ENCODE data around the gene KLF7. TPM values are rescaled to one million over a fixed set of nuclear protein-coding genes. Genes with fewer than 3 reads are reported as not detected.

The KLF7 gene
- total RNA-seq, 1 donor from 2014 or later, result 35.8 TPM

DNA sequence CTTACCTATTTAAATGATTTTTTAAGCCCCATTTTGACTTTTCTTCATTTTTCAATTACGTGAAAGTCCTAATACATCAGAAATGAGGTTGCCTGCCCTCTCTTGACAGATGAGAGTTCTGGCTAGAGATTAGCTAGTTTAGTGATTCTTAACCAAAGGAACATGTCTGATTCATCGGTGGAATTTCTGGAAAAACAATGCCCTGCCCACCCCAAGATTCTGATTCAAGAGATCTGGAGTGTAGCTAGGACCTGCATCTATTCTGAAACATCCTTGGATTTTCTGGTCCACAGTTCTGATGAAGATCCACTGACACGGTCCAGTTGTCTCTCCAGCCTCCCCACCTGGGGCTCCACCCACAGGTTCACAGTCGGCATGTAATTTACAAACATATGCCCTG is 111.2 kb downstream of the KLF7 start:
- Mint-ChIP-seq H3K36me3 (ENCODE audit: low read depth) (no peaks in the 10 kb centered on the region), H3K4me1 (no peaks in the 10 kb centered on the region), H3K9me3 (peaks cover 3% of the 10 kb centered on the region), H3K27ac (no peak overlapping the region), H3K27me3 (peaks cover 7% of the 10 kb centered on the region), H3K4me3 (no peak overlapping the region)
- CTCF ChIA-PET, result no interaction called here
- intact Hi-C loops (cut with micrococcal nuclease), result no loop called here
- no peak for ATAC-seq (ENCODE audit: low read depth)
- TF ChIP-seq, protein P1, sequence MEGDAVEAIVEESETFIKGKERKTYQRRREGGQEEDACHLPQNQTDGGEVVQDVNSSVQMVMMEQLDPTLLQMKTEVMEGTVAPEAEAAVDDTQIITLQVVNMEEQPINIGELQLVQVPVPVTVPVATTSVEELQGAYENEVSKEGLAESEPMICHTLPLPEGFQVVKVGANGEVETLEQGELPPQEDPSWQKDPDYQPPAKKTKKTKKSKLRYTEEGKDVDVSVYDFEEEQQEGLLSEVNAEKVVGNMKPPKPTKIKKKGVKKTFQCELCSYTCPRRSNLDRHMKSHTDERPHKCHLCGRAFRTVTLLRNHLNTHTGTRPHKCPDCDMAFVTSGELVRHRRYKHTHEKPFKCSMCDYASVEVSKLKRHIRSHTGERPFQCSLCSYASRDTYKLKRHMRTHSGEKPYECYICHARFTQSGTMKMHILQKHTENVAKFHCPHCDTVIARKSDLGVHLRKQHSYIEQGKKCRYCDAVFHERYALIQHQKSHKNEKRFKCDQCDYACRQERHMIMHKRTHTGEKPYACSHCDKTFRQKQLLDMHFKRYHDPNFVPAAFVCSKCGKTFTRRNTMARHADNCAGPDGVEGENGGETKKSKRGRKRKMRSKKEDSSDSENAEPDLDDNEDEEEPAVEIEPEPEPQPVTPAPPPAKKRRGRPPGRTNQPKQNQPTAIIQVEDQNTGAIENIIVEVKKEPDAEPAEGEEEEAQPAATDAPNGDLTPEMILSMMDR (IDR thresholded peaks at IDR 0.05), result no peak
- DNase-seq, result no peak
- POLR2A ChIA-PET, result no interaction called here

DNA sequence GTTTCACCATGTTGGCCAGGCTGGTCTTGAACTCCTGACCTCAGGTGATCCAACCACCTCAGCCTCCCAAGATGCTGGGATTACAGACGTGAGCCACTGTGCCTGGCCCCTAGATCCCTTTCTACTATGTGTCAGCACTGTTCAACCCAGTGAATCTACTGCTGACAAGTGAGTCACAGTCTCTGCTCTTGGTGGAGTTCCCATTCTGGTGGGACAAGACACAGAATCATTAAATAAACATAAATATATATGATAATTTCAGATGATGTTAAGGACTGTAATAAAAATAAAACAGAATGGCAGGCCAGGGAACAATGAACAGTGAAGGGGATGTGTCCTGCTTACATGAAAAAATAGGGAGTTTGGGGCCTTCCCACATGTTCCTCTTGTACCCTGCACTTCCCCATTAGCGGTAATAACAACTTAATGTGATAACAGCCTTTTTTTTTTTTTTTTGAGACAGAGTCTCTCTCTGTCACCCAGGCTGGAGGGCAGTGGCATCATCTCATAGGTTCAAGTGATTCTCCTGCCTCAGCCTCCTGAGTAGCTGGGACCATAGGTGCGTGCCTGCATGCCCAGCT is 114.3 kb downstream of the KLF7 start:
- no peak for ATAC-seq (ENCODE audit: low read depth)

DNA sequence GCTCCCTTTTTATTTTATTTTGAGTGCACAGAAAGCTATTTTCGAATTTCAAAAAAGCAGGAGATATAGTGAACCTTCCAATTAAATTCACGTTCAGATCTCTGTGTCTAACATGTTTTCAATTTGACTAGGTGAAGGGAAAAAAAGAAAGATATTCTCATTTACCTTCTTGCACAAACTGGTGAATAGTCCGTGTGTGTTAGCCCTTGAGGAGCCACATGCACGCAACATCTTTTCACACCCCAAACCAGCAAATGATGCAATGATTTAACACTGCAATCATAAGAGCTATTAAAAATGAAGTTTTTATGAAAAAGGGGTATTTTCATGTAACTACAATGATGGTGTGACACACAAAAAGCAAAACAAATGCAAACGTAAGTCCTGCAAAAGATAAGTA is 116.6 kb downstream of the KLF7 start:
- DNase-seq, result no peak
- ChIA-PET POLR2A (no interaction called here), CTCF (interaction anchor here (1.2 kb wide), 1 partner anchor 92 kb away, joined by 3 read pairs; no protein-coding TSS in a partner anchor)
- Mint-ChIP-seq H3K36me3 (ENCODE audit: low read depth) (no peaks in the 10 kb centered on the region), H3K4me3 (no peak overlapping the region), H3K4me1 (peaks cover 7% of the 10 kb centered on the region), H3K27ac (no peak overlapping the region), H3K9me3 (peaks cover 3% of the 10 kb centered on the region), H3K27me3 (peaks cover 3% of the 10 kb centered on the region)
- intact Hi-C loops (cut with micrococcal nuclease), result no loop called here
- no peak for ATAC-seq (ENCODE audit: low read depth)
- TF ChIP-seq, protein P1 (IDR thresholded peaks at IDR 0.05), result no peak

More for the DNA sequence above, 114.3 kb downstream of the KLF7 start:
- ChIA-PET CTCF (no interaction called here), POLR2A (no interaction called here)
- Mint-ChIP-seq H3K27ac (no peak overlapping the region), H3K4me1 (peaks cover 6% of the 10 kb centered on the region), H3K36me3 (ENCODE audit: low read depth) (no peaks in the 10 kb centered on the region), H3K27me3 (peaks cover 3% of the 10 kb centered on the region), H3K9me3 (peaks cover 3% of the 10 kb centered on the region), H3K4me3 (no peak overlapping the region)
- intact Hi-C loops (cut with micrococcal nuclease), result no loop called here
- TF ChIP-seq, protein P1 (IDR thresholded peaks at IDR 0.05), result no peak
- no peak for DNase-seq

DNA sequence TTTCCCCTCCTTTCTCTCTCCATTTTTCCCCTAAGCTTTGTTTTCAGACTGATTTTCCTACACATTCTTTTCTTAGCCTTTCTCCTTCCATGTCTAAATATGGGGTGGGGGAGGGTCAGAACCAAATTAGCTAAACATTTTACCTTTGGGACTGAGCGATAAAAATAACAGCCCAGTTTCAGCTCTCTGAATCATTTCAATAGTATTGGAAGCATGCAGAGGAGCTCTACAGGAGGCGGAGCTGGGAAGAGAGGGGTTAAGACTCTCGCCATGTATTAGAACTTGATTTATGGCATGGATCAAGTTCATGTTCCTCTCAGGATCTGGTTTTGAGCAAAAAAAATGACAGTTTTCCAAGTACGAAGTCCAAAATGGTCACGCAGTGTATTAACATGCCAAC is 117.3 kb downstream of the KLF7 start:
- ChIA-PET CTCF (interaction anchor here (1.2 kb wide), 1 partner anchor 93 kb away, joined by 3 read pairs; no protein-coding TSS in a partner anchor), POLR2A (interaction anchor here (0.6 kb wide), 1 partner anchor 582 kb away, joined by 4 read pairs; no protein-coding TSS in a partner anchor)
- no peaks in the 10 kb centered on the region for H3K36me3 Mint-ChIP-seq (ENCODE audit: low read depth)
- no peak overlapping the region for H3K27ac Mint-ChIP-seq
- ATAC-seq (ENCODE audit: low read depth), result no peak
- DNase-seq, result no peak
- intact Hi-C loops (cut with micrococcal nuclease), result no loop called here
- H3K4me1 Mint-ChIP-seq, result peaks cover 7% of the 10 kb centered on the region
- no peak overlapping the region for H3K4me3 Mint-ChIP-seq
- TF ChIP-seq, protein P1 (IDR thresholded peaks at IDR 0.05), result no peak
- H3K27me3 Mint-ChIP-seq, result peaks cover 3% of the 10 kb centered on the region
- peaks cover 3% of the 10 kb centered on the region for H3K9me3 Mint-ChIP-seq

DNA sequence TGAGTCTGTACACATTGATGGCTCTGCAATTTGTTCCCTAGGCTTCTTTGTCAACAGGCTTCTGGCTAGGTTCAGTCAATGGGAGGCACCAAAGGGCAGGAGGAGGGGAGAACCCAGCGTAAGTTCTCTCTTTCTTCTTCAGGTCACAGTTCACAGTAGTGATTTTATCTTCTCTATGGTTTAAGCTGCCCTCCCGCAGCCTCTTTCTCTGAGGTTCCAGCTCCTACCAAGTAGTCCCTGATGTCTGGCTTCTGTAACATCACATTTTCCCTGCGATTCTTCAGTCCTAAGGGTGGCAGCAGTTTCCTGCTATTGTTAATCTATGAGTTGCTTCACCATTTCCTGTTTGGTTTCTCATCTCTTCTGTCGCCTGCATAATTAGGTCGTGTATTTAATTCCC is 119.0 kb downstream of the KLF7 start:
- H3K4me3 Mint-ChIP-seq, result no peak overlapping the region
- H3K27ac Mint-ChIP-seq, result no peak overlapping the region
- ChIA-PET CTCF (interaction anchor here (0.7 to 1.0 kb wide), 2 partner anchors 426 to 430 kb away, joined by 3 to 4 read pairs; no protein-coding TSS in a partner anchor), POLR2A (interaction anchor here (0.9 to 1.4 kb wide), 2 partner anchors 96 to 120 kb away, joined by 3 to 6 read pairs; no protein-coding TSS in a partner anchor)
- H3K4me1 Mint-ChIP-seq, result peaks cover 7% of the 10 kb centered on the region
- no peak for DNase-seq
- intact Hi-C loops (cut with micrococcal nuclease), result loop anchor here (1.0 kb wide), 1 partner anchor 429 kb away; no protein-coding TSS in a partner anchor
- ATAC-seq (ENCODE audit: low read depth), result no peak
- TF ChIP-seq, protein P1 (IDR thresholded peaks at IDR 0.05), result no peak
- no peaks in the 10 kb centered on the region for H3K36me3 Mint-ChIP-seq (ENCODE audit: low read depth)
- H3K27me3 Mint-ChIP-seq, result peaks cover 3% of the 10 kb centered on the region
- H3K9me3 Mint-ChIP-seq, result no peaks in the 10 kb centered on the region

Measured in activated B cell treated with CpG ODN at 0.5 μM for 24 hours (primary cell).